Measurements from ENCODE around the gene ACADVL. TPM values are rescaled to one million over a fixed set of nuclear protein-coding genes. Genes with fewer than 3 reads are reported as not detected.
"Not testable (repeated sequence)": the region's sequence is repeated elsewhere in the genome, so short reads cannot be mapped to it uniquely, and the experiment has no call there.

ACADVL gene
- total RNA-seq, 1 experiment from 2014 or later = 283 TPM

DNA sequence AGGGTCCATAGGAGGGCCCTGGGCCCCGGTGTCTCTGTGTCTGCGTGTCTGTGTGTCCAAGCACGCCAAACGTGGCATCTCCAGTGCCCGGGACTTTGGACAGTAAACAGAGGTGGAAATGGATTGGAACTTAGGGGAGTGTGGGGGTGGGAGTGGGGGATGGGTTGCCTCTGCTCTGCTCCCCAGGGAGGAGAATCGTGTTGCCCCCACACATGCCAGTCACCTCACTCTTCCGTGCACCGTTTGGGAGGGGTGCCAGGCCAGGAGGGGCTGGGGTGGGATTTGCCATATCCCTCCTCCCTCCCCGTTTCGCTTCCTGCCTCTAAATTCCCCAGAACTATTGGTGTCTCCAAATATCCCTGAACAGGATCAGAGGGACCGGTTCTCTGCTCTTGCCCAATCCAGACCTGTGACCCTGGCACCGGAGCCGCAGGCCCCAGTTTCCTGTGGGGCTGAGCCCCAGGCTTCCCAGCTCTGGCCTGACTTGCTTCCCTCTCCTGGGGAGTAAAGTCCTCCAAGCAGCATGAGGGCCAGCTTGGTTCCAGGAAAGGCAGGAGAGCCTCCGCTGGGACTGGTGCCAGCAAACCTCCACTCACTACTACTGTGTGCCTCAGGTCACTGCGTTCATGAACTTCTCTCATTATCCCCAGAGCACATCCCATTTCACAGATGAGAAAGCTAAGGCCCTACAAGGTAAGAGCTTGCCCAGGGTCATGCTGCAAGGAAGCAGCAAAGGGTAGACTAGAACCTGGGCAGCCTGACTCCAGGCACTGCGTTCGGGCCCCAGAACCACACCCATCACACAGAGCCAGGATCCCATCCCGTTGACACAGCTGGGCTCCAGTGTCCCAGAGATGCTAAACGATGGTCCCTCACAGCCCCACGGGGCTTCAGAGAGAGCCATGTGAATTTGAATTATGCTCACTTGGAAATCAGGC is 40.2 kb upstream of the ACADVL start, which contains the start of gene ASGR1:
Gene ASGR1, minus strand, starts transcription at position 54 of the 938 bp plus-strand sequence. CDS start 807 bp downstream, outside the sequence.
- TF ChIP-seq, protein P1, sequence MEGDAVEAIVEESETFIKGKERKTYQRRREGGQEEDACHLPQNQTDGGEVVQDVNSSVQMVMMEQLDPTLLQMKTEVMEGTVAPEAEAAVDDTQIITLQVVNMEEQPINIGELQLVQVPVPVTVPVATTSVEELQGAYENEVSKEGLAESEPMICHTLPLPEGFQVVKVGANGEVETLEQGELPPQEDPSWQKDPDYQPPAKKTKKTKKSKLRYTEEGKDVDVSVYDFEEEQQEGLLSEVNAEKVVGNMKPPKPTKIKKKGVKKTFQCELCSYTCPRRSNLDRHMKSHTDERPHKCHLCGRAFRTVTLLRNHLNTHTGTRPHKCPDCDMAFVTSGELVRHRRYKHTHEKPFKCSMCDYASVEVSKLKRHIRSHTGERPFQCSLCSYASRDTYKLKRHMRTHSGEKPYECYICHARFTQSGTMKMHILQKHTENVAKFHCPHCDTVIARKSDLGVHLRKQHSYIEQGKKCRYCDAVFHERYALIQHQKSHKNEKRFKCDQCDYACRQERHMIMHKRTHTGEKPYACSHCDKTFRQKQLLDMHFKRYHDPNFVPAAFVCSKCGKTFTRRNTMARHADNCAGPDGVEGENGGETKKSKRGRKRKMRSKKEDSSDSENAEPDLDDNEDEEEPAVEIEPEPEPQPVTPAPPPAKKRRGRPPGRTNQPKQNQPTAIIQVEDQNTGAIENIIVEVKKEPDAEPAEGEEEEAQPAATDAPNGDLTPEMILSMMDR (conservative IDR thresholded peaks at IDR 0.05) = no peak
- Histone ChIP-seq H3K23me2 (ENCODE audit: insufficient read length, low read depth, low read length, poor library complexity, severe bottlenecking) (peaks cover 12% of the 10 kb centered on the region), H2BK12ac (ENCODE audit: insufficient read length, low read depth, low read length) (no peak within 1 kb of the TSS), H3K56ac (ENCODE audit: insufficient read length, low read depth, low read length) (no peak within 1 kb of the TSS), H3T11ph (ENCODE audit: low read length) (no peak within 1 kb of the TSS), H3K4me2 (ENCODE audit: insufficient read depth, insufficient read length, low read length) (peak within 1 kb of the TSS; percentile 91), H4K5ac (ENCODE audit: insufficient read length, low read depth, low read length) (no peak within 1 kb of the TSS), H3K14ac (ENCODE audit: insufficient read depth, low read length) (no peak within 1 kb of the TSS), H4K20me1 (ENCODE audit: control insufficient read depth, insufficient read depth, insufficient read length) (no peaks in the 10 kb centered on the region), H3K4ac (ENCODE audit: low read depth, low read length) (no peak within 1 kb of the TSS), H3K79me2 (ENCODE audit: insufficient read depth, low read length) (no peaks in the 10 kb centered on the region), H2BK120ac (ENCODE audit: low read depth, low read length, poor library complexity, severe bottlenecking) (no peak within 1 kb of the TSS), H4K91ac (ENCODE audit: insufficient read length, low read depth, low read length) (no peak within 1 kb of the TSS), H3K79me1 (ENCODE audit: insufficient read depth, low read depth, low read length, poor library complexity, severe bottlenecking) (no peaks in the 10 kb centered on the region), H3K27ac (ENCODE audit: insufficient read length, low read depth, low read length) (no peak within 1 kb of the TSS), H2AK5ac (ENCODE audit: insufficient read length, low read length) (no peak within 1 kb of the TSS), H3K27me3 (ENCODE audit: insufficient read depth, low read length) (peaks cover 5% of the 10 kb centered on the region; the same call in 1 of the 2 replicates), H3K4me1 (ENCODE audit: insufficient read depth, low read length) (no peaks in the 10 kb centered on the region; the same call in 1 of the 2 replicates), H2AFZ (ENCODE audit: low read length) (no peak within 1 kb of the TSS), H2BK15ac (ENCODE audit: low read depth, low read length) (no peak within 1 kb of the TSS), H2BK5ac (ENCODE audit: insufficient read length, low read length) (no peak within 1 kb of the TSS), H3K9ac (ENCODE audit: extremely low read depth, insufficient read length, low read length) (no peak within 1 kb of the TSS), H3K23ac (ENCODE audit: insufficient read length, low read depth, low read length) (no peak within 1 kb of the TSS), H2BK20ac (ENCODE audit: low read depth, low read length, poor library complexity, severe bottlenecking) (no peak within 1 kb of the TSS), H3K9me3 (ENCODE audit: control insufficient read depth, low read depth, low read length) (no peaks in the 10 kb centered on the region), H3K18ac (ENCODE audit: insufficient read length, low read depth, low read length) (no peak within 1 kb of the TSS), H4K8ac (replicated peaks; ENCODE audit: insufficient read length, low read depth, low read length) (no peak within 1 kb of the TSS)
- Mint-ChIP-seq H3K9me3 (no peaks in the 10 kb centered on the region), H3K36me3 (ENCODE audit: insufficient read depth in 1 of 3, low read depth in 3 of 3) (no peaks in the 10 kb centered on the region), H3K27ac (no peak within 1 kb of the TSS), H3K27me3 (ENCODE audit: low read depth) (peaks cover 23% of the 10 kb centered on the region), H3K4me1 (peaks cover 5 to 10% of the 10 kb centered on the region in 2 experiments; a peak in 3 of 4 replicates), H3K4me3 (no peak within 1 kb of the TSS)
- WGBS (ENCODE audit: extremely low coverage, insufficient read length, low lambda C conversion rate) = no CpG with 5 or more reads among the region's 20 CpGs
- DNase-seq = no peak

DNA sequence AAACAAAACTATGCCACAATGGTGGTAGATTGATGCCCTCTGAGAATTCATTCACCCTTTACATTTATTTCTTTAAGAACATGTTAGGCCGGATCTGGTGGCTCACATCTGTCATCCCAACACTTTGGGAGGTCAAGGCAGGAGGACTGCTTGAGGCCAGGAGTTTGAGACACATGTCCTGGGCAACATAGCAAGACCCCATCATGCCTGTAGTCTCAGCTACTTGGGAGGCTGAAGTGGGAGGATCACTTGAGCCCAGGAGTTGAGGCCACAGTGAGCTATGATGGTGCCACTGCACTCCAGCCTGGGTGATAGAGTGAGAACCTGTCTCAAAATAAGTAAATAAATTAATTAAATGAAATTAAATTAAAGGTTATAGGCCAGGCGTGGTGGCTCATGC is 37.6 kb upstream of the ACADVL start:
- not testable (repeated sequence) for H2BK15ac ChIP-seq (ENCODE audit: low read depth, low read length); H4K8ac ChIP-seq (replicated peaks; ENCODE audit: insufficient read length, low read depth, low read length); H2BK5ac ChIP-seq (ENCODE audit: insufficient read length, low read length); H3K79me2 ChIP-seq (ENCODE audit: insufficient read depth, low read length); H3K4ac ChIP-seq (ENCODE audit: low read depth, low read length); H3K4me1 ChIP-seq (ENCODE audit: insufficient read depth, low read length); H4K5ac ChIP-seq (ENCODE audit: insufficient read length, low read depth, low read length); H3K9ac ChIP-seq (ENCODE audit: extremely low read depth, insufficient read length, low read length); H3K4me2 ChIP-seq (ENCODE audit: insufficient read depth, insufficient read length, low read length); H2BK12ac ChIP-seq (ENCODE audit: insufficient read length, low read depth, low read length); H3K27ac ChIP-seq (ENCODE audit: insufficient read length, low read depth, low read length); H3K56ac ChIP-seq (ENCODE audit: insufficient read length, low read depth, low read length); H2AK5ac ChIP-seq (ENCODE audit: insufficient read length, low read length); H3K27me3 ChIP-seq (ENCODE audit: insufficient read depth, low read length); H3K9me3 Mint-ChIP-seq; H3K14ac ChIP-seq (ENCODE audit: insufficient read depth, low read length); H4K91ac ChIP-seq (ENCODE audit: insufficient read length, low read depth, low read length); H3K23me2 ChIP-seq (ENCODE audit: insufficient read length, low read depth, low read length, poor library complexity, severe bottlenecking); H3K4me3 Mint-ChIP-seq; H3K23ac ChIP-seq (ENCODE audit: insufficient read length, low read depth, low read length); H2BK20ac ChIP-seq (ENCODE audit: low read depth, low read length, poor library complexity, severe bottlenecking); H3K18ac ChIP-seq (ENCODE audit: insufficient read length, low read depth, low read length); H4K20me1 ChIP-seq (ENCODE audit: control insufficient read depth, insufficient read depth, insufficient read length); H3K79me1 ChIP-seq (ENCODE audit: insufficient read depth, low read depth, low read length, poor library complexity, severe bottlenecking); H3K9me3 ChIP-seq (ENCODE audit: control insufficient read depth, low read depth, low read length); H2AFZ ChIP-seq (ENCODE audit: low read length); DNase-seq; H3T11ph ChIP-seq (ENCODE audit: low read length); H3K36me3 Mint-ChIP-seq (ENCODE audit: insufficient read depth in 1 of 3, low read depth in 3 of 3); H3K27ac Mint-ChIP-seq; H2BK120ac ChIP-seq (ENCODE audit: low read depth, low read length, poor library complexity, severe bottlenecking)
- Mint-ChIP-seq H3K4me1 (peaks cover 5 to 14% of the 10 kb centered on the region in 2 experiments; a peak in 3 of 4 replicates), H3K27me3 (ENCODE audit: low read depth) (peaks cover 23% of the 10 kb centered on the region)
- no CpG with 5 or more reads among the region's 2 CpGs for WGBS (ENCODE audit: extremely low coverage, insufficient read length, low lambda C conversion rate)
